GM12801 (cell line): ENCODE results near the gene KICS2.

Experiments used
- TF ChIP-seq, protein P1 (sequence below): IDR thresholded peaks from one replicate; pipeline ENCODE4 v1.5.1; 2011; ENCODE audit warnings: control low read depth; ENCODE audit not compliant: insufficient read length; ENCODE audit errors: extremely low read depth

Gene KICS2

DNA sequence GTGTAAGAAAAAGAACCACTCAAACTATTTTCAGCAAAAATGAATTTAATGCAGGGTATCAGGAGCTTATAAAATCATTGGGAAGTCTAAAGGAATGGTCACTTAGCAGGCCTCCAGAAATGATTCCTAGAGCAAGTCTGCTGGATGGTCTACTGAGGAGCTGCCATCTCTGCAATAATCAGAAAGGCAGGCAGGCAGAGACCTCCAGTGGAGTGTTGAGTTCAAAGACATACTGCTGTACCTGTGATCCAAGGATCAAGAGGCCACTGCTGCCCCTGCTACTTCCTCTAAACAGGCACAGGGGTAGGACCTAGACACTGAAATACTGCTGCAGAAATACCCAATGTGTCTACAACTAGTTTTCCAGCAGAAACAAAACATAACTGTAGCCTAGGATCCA is 14.5 kb upstream of the KICS2 start:
- TF ChIP-seq, protein P1, sequence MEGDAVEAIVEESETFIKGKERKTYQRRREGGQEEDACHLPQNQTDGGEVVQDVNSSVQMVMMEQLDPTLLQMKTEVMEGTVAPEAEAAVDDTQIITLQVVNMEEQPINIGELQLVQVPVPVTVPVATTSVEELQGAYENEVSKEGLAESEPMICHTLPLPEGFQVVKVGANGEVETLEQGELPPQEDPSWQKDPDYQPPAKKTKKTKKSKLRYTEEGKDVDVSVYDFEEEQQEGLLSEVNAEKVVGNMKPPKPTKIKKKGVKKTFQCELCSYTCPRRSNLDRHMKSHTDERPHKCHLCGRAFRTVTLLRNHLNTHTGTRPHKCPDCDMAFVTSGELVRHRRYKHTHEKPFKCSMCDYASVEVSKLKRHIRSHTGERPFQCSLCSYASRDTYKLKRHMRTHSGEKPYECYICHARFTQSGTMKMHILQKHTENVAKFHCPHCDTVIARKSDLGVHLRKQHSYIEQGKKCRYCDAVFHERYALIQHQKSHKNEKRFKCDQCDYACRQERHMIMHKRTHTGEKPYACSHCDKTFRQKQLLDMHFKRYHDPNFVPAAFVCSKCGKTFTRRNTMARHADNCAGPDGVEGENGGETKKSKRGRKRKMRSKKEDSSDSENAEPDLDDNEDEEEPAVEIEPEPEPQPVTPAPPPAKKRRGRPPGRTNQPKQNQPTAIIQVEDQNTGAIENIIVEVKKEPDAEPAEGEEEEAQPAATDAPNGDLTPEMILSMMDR = no peak

DNA sequence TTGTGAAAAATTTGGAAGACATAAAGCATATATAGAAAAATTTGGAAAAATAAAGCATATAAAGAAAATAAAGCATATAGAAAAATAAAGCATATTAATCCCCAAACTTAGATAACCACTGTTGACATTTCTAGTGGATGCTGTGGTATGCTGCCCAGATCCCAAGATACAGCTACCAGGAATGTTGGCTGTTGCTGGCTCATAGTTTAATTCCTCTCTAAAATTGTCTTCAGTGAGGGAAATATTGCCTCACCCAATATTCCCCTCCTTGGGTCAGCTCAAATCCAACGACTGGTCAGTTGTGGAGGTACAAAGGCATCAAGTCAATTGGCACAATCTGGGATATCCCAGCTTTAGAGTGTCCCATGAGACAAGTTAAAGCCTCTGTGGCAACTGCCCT is 10.1 kb upstream of the KICS2 start:
- TF ChIP-seq, protein P1 = no peak

DNA sequence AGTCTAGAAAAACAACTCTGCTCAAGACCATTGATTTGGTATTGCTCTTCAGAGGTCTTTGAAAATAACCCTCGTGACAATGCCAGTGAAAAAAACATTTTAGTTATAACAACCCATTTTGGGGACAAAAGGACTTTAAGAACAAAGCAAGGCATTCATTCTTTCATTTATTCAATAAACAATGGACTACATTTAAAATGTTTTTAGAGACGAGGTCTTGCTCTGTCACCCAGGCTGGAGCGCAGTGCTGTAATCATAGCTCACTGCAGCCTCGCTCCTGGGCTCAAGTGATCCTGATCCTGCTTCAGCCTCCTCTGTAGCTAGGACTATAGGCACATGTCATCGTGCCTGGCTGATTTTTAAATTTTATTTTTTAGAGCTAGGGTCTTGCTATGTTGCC is 7.7 kb upstream of the KICS2 start:
- TF ChIP-seq, protein P1 = no peak

DNA sequence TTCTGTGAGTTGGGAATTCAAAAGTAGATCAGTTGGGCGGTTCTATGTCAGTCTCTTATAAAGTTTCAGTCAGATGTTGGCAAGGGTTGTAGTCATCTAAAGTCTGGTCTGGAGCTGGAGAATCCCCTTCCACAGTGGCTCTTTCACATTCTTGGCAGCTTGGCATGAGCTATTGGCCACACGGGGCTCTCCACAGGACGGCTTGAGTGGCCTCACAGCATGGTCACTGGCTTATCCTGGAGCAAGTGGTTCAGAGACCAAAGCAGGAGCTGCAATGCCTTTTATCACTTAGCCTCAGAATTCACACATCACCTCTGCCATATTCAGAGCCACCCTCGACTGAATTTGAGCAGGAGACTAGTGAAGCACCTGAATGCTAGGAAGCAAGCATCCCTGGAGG is 7.1 kb upstream of the KICS2 start:
- TF ChIP-seq, protein P1 = no peak

DNA sequence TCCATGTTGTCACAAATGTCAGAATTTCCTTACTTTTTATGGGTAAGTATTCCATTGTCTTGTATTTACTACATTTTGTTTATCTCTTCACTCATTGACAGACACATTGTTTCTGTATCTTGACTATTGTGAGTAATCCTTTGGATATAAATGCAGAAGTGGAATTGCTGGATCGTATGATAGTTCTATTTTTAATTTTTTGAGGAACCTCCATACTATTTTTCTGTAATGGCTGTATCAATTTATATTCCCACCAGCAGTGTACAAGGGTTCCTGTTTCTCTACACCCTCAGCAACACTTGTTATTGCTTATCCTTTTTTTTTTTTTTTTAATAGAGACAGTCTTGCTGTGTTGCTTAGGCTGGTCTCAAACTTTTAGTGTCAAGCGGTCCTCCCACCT is 3.5 kb upstream of the KICS2 start:
- TF ChIP-seq, protein P1 = no peak

DNA sequence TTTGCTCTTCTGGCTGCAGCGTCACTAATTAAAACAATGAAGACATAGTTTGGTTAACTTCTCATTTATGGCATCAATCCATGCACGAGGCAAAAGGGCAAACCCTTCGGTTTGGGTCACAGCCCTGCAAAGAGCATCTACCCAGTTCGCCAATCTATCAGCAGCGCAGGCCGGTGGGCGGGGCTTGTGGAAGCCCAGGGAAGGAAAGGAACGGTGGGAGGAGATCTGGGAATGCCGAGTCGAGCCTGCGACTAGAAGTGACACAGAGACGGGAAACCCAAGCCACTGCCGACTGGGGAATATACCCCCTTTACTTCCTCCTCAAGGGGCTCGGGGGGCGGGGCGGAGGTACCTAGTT is 466 bp downstream of the KICS2 start:
- TF ChIP-seq, protein P1 = no peak

DNA sequence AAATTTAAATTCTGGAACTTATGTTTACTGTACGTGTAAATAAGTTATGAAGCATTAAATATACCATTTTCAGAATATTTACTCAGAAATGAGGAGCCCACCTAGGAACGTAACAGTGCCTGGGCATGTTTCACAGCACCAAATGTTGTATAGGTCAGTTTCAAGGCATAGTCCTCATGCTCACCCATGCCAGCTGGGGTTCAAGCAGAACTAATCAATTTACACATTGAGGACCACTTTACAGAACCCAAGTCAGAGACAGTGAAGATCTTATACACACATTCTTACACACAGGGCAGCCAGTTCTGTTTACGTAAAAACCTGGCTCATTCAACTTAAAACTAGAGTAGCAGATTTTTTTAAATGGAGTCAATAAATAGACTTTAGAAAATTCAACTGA is 2.0 kb downstream of the KICS2 start:
- TF ChIP-seq, protein P1 = no peak

DNA sequence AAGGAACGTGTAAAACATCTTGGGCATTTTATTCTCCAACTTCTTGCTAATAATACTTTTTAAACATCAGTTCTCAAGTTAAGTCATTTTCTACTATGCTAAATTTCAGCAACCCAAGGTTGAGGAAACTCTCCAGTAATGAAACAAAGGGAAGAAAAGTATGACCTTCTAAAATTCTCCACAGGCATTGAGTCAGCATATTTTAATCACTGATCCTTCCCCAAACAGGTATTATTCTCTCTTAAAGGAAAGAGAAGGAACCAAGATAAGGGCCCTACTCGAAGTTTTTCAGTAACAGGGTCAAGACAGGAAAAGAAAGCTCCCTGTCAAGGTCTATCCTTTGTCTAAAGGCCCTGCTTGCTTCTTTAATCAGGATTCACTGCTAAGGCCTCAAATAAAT is 3.0 kb downstream of the KICS2 start:
- TF ChIP-seq, protein P1 = no peak
